BE2C (cell line): ENCODE results near the gene ZNF626.

Experiments used
- DNase-seq: peaks from one replicate; pipeline ENCODE4 v3.0.0-alpha.2; 2020
- H3K27me3 ChIP-seq: fragments of 250-450 bp; sonication (Bioruptor Pico); 2 replicates; pipeline ENCODE4 v1.5.1; 2020; ENCODE audit warnings: mild to moderate bottlenecking
- H3K36me3 ChIP-seq: fragments of 250-450 bp; sonication (Bioruptor Pico); 2 replicates; pipeline ENCODE4 v1.5.1; 2020; ENCODE audit warnings: mild to moderate bottlenecking
- H3K4me1 ChIP-seq: fragments of 250-450 bp; sonication (Bioruptor Pico); 2 replicates; pipeline ENCODE4 v1.5.1; 2020
- H3K4me3 ChIP-seq: 2 replicates; pipeline ENCODE4 v1.5.1; 2011; ENCODE audit warnings: low read depth, low read length
- H3K9me3 ChIP-seq: fragments of 250-450 bp; sonication (Bioruptor Pico); 2 replicates; pipeline ENCODE4 v1.5.1; 2020
- CTCF ChIP-seq: IDR thresholded peaks from 2 replicates; pipeline ENCODE4 v1.5.1; 2012; ENCODE audit warnings: mild to moderate bottlenecking, low read depth, low read length

ZNF626 gene

DNA sequence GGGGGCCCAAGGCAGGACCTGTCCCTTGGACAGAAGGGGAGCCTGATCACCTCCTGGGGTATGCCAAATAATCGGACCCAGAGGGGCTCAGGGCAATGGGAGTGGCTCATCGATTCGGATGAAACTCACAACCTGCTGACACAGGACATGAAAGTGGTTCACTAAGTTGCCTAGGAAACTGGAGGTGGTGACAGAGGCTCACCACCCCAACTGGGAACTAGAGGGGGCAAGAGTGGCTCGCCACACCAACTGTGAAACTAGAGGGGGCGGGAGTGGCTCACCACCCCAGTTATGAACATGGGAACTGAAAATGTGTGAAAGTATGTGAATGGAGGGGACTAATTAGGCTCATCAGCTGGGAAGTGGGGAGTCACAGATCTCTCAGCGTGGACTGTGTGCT lies 49.5 kb downstream of the ZNF626 start:
- H3K36me3 ChIP-seq: no peaks in the 10 kb centered on the region
- H3K27me3 ChIP-seq: no peaks in the 10 kb centered on the region
- no peaks in the 10 kb centered on the region for H3K4me1 ChIP-seq
- DNase-seq: no peak
- no peak overlapping the region for H3K4me3 ChIP-seq
- no peaks in the 10 kb centered on the region for H3K9me3 ChIP-seq
- TF ChIP-seq CTCF: no peak

GRCh38 chr19:20607943-20608342 lies 53.4 kb downstream of the ZNF626 start:
- TF ChIP-seq CTCF: no peak
- H3K36me3 ChIP-seq: no peaks in the 10 kb centered on the region
- H3K27me3 ChIP-seq: no peaks in the 10 kb centered on the region
- no peak for DNase-seq
- no peaks in the 10 kb centered on the region for H3K4me1 ChIP-seq
- no peak overlapping the region for H3K4me3 ChIP-seq
- no peaks in the 10 kb centered on the region for H3K9me3 ChIP-seq
